ENCODE measurements around the gene RPL14.

RPL14 gene

DNA sequence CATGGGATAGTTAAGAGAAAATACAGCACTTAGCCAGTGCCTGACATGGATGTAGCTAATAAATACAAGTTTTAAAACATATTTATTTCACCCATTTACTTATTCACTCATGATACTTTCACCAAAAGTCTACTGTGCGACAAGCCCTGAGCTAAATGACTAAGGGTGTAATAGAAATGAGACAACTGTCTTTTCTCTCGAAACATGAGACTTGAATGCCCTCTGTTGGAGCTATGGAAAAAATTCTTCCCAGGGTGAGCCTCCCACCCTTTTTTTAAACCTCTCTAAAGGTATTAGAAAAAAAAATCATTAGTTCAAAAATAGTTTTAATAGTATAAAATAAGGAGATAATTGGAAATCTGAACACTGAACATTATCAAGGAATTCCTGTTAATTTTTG lies 24.3 kb upstream of the RPL14 start:
- TF ChIP-seq, protein P1, sequence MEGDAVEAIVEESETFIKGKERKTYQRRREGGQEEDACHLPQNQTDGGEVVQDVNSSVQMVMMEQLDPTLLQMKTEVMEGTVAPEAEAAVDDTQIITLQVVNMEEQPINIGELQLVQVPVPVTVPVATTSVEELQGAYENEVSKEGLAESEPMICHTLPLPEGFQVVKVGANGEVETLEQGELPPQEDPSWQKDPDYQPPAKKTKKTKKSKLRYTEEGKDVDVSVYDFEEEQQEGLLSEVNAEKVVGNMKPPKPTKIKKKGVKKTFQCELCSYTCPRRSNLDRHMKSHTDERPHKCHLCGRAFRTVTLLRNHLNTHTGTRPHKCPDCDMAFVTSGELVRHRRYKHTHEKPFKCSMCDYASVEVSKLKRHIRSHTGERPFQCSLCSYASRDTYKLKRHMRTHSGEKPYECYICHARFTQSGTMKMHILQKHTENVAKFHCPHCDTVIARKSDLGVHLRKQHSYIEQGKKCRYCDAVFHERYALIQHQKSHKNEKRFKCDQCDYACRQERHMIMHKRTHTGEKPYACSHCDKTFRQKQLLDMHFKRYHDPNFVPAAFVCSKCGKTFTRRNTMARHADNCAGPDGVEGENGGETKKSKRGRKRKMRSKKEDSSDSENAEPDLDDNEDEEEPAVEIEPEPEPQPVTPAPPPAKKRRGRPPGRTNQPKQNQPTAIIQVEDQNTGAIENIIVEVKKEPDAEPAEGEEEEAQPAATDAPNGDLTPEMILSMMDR (IDR thresholded peaks at IDR 0.05; ENCODE audit: extremely low read depth, insufficient read depth, missing control alignments): no peak
- in situ Hi-C loops (cut with MboI; ENCODE audit: low pct_unique_long_range_greater_than_20kb, low sequenced_read_pairs, unreplicated experiment): no loop called here
- DNase-seq (ENCODE audit: low spot score): no peak

DNA sequence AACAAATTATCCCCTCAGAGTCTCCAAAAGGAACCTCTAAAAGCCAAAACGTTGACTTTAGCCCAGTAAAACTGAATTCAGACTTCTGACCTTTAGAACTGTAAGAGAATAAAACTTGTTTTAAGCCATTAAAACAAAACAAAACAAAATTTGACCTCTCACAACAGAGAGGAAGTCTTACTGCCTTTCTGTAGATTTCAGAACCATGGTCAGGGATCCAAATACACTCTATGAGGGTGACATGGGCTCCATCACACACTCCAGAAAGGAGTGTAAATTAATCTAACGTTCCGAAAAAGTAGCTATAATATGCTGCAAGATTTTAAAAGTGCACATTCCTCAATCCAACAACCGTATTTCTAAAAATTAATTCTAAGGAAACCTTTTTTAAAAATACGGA lies 19.2 kb upstream of the RPL14 start:
- TF ChIP-seq, protein P1 (IDR thresholded peaks at IDR 0.05; ENCODE audit: extremely low read depth, insufficient read depth, missing control alignments): no peak
- DNase-seq (ENCODE audit: low spot score): no peak
- in situ Hi-C loops (cut with MboI; ENCODE audit: low pct_unique_long_range_greater_than_20kb, low sequenced_read_pairs, unreplicated experiment): no loop called here

DNA sequence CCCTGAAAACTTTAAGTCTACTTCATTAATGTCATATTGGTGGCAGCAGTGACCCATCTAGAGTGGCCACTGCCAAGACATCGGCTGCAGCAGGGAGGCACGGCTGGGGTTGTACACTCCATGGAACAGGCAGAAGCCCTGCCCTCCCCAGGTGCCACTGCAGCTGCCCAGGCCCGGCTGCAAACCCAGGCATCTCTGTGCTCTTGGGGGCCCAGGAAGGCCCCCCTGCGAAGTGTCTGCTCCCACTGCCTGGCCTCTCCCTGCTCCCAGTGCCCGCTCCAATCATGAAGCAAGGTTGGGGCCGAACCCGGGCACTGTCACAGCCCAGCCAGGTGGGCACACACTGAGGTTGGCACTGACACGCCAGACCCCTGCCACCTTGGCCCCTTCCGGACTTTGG lies 12.1 kb upstream of the RPL14 start:
- in situ Hi-C loops (cut with MboI; ENCODE audit: low pct_unique_long_range_greater_than_20kb, low sequenced_read_pairs, unreplicated experiment): no loop called here
- TF ChIP-seq, protein P1 (IDR thresholded peaks at IDR 0.05; ENCODE audit: extremely low read depth, insufficient read depth, missing control alignments): no peak

DNA sequence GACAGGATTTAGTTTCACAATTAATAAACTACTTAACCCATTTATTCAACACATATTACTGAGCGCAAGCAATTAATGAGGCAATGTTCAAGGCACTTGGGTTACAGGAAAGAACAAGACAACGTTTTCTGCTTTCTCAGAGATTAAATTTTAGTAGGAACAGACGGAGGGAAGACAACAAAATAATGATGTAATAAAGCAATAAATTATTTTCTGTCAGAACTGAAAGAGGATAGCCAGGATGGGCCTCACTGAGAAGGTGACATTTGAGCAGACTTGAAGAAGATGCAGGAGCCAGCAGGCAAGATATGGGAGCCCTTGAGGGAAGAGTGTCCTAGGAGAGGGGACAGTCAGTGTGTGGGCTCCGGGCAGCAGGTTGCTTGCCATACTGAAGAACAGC lies 11.3 kb upstream of the RPL14 start:
- DNase-seq (ENCODE audit: low spot score): no peak
- in situ Hi-C loops (cut with MboI; ENCODE audit: low pct_unique_long_range_greater_than_20kb, low sequenced_read_pairs, unreplicated experiment): no loop called here
- TF ChIP-seq, protein P1 (IDR thresholded peaks at IDR 0.05; ENCODE audit: extremely low read depth, insufficient read depth, missing control alignments): no peak

More for the DNA sequence above, 12.1 kb upstream of the RPL14 start:
- DNase-seq (ENCODE audit: low spot score): no peak

- DNase-seq (ENCODE audit: low spot score): no peak
- TF ChIP-seq, protein P1 (IDR thresholded peaks at IDR 0.05; ENCODE audit: extremely low read depth, insufficient read depth, missing control alignments): no peak
- in situ Hi-C loops (cut with MboI; ENCODE audit: low pct_unique_long_range_greater_than_20kb, low sequenced_read_pairs, unreplicated experiment): no loop called here
Measured at GRCh38 chr3:40450438-40450837, 6.7 kb upstream of the RPL14 start.

DNA sequence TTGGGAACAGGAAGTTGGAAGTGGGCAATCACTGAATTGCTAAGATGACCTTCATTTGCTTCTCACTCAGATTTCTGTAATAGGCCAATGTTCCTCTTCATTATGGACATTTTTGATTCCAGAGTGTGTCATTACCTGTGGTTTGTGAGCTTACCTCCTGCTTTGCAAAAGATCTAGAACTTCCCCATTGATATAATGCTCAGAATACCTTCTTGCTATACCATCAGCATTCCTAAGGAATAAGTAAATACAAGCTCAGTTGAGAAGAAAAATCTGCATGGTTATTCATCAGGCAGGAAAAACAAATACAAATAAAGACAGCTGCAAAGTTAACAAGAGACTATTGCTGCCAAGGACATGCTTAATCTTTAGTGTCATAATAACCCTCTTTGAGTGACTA lies 5.6 kb upstream of the RPL14 start:
- no peak for DNase-seq (ENCODE audit: low spot score)
- TF ChIP-seq, protein P1 (IDR thresholded peaks at IDR 0.05; ENCODE audit: extremely low read depth, insufficient read depth, missing control alignments): no peak
- in situ Hi-C loops (cut with MboI; ENCODE audit: low pct_unique_long_range_greater_than_20kb, low sequenced_read_pairs, unreplicated experiment): no loop called here

- no peak for DNase-seq (ENCODE audit: low spot score)
- in situ Hi-C loops (cut with MboI; ENCODE audit: low pct_unique_long_range_greater_than_20kb, low sequenced_read_pairs, unreplicated experiment): no loop called here
- TF ChIP-seq, protein P1 (IDR thresholded peaks at IDR 0.05; ENCODE audit: extremely low read depth, insufficient read depth, missing control alignments): no peak
Measured at GRCh38 chr3:40452057-40452456, 5.1 kb upstream of the RPL14 start.
